HG03175 (cell line): Measurements from ENCODE around the gene PRAMEF12.
"Not testable (repeated sequence)": the region's sequence is repeated elsewhere in the genome, so short reads cannot be mapped to it uniquely, and the experiment has no call there.

Experiments used
- ATAC-seq: cut with Tn5 transposase; IDR thresholded peaks from one replicate; pipeline ENCODE4 v1.9.1; 2021; ENCODE audit warnings: mild to moderate bottlenecking, moderate library complexity; ENCODE audit not compliant: unreplicated experiment

PRAMEF12 gene

GRCh38 chr1:12769976-12770505 lies 3.5 kb upstream of the PRAMEF12 start:
- no peak for ATAC-seq

- no peak for ATAC-seq
These were observed 2.9 kb upstream of the PRAMEF12 start for GRCh38 chr1:12770620-12771019.

GRCh38 chr1:12771186-12771585 lies 2.4 kb upstream of the PRAMEF12 start:
- ATAC-seq, result no peak

GRCh38 chr1:12772520-12772919 lies 1.0 kb upstream of the PRAMEF12 start:
- no peak for ATAC-seq

GRCh38 chr1:12774801-12775345 lies 1.3 kb downstream of the PRAMEF12 start:
- ATAC-seq, result no peak

GRCh38 chr1:12775443-12775842 lies 1.9 kb downstream of the PRAMEF12 start:
- ATAC-seq, result no peak

- ATAC-seq, result no peak
These were observed 3.4 kb downstream of the PRAMEF12 start for GRCh38 chr1:12776801-12777557.

- no peak for ATAC-seq
These were observed 4.5 kb downstream of the PRAMEF12 start for GRCh38 chr1:12778061-12778460.

GRCh38 chr1:12778907-12779306 lies 5.4 kb downstream of the PRAMEF12 start:
- no peak for ATAC-seq

- ATAC-seq, result not testable (repeated sequence)
These were observed 8.0 kb downstream of the PRAMEF12 start for GRCh38 chr1:12781488-12781887.

- not testable (repeated sequence) for ATAC-seq
These were observed 10.2 kb downstream of the PRAMEF12 start for GRCh38 chr1:12783783-12784182.

GRCh38 chr1:12784729-12785128 lies 11.2 kb downstream of the PRAMEF12 start:
- not testable (repeated sequence) for ATAC-seq

GRCh38 chr1:12791097-12791496 lies 17.6 kb downstream of the PRAMEF12 start, which contains the start of gene PRAMEF1:
Gene PRAMEF1 (plus strand): TSS chr1:12791397. CDS start chr1:12793228, 1,831 bp downstream.
- not testable (repeated sequence) for ATAC-seq

GRCh38 chr1:12798911-12799310 lies 25.4 kb downstream of the PRAMEF12 start:
- no peak for ATAC-seq

- ATAC-seq, result no peak
These were observed 26.2 kb downstream of the PRAMEF12 start for GRCh38 chr1:12799730-12800129.

- ATAC-seq, result no peak
These were observed 36.4 kb downstream of the PRAMEF12 start for GRCh38 chr1:12809933-12810332.

GRCh38 chr1:12810691-12811408 lies 37.3 kb downstream of the PRAMEF12 start:
- no peak for ATAC-seq

- ATAC-seq, result no peak
These were observed 37.9 kb downstream of the PRAMEF12 start for GRCh38 chr1:12811409-12811784.

- not testable (repeated sequence) for ATAC-seq
These were observed 45.5 kb downstream of the PRAMEF12 start for GRCh38 chr1:12819061-12819460.
